PC-3 (cell line): ENCODE data around the gene CRISPLD2.

Experiments
- EZH2 ChIP-seq: fragments of 300-600 bp; sonication (generic); IDR thresholded peaks from one replicate; pipeline ENCODE4 v1.6.1; 2017; ENCODE audit warnings: antibody characterized with exemption, mild to moderate bottlenecking, low read length; ENCODE audit not compliant: unreplicated experiment
- EZH2phosphoT487 ChIP-seq: fragments of 300-600 bp; sonication (generic); IDR thresholded peaks from 2 replicates; pipeline ENCODE4 v1.6.1; 2018; ENCODE audit warnings: mild to moderate bottlenecking, antibody characterized with exemption, low read length, borderline replicate concordance
- TF ChIP-seq, protein P1 (sequence below): fragments of 300-600 bp; sonication (generic); conservative IDR thresholded peaks from 2 replicates; pipeline ENCODE4 v1.5.1; 2017; ENCODE audit warnings: antibody characterized with exemption, low read depth, mild to moderate bottlenecking, low read length

DNA sequence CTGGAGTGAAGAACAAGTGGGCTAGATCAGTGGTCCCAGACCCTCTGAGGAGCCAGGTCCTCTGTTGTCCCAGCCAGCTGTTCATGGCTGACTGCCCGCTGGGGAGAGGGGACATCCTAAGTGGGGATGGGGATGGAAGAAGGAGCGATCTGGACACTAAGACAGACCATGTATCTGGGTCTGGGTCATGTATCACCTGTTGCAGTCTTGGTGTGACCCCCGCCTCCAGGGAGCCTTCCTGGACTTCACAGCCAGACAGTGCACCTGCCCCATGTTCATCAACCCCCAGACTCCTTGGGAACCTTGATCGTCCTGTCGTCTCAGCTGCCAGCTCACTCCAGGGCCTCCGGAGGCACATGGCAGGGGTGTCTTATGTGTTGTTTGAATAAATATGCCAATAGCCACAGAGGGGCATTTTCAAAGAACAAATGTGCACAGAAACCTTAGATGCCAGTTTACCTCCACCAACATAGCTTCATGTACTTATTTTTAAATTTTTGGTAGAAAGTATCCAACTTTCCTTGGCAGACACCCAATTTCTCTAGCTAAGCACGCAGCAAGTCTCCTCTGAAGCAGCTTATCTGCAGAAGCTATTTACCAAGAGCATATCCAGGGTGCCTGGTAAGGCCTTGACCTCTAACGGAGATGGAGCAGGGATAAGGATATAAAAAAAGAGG, 43.2 kb downstream of the CRISPLD2 start:
- TF ChIP-seq, protein P1, sequence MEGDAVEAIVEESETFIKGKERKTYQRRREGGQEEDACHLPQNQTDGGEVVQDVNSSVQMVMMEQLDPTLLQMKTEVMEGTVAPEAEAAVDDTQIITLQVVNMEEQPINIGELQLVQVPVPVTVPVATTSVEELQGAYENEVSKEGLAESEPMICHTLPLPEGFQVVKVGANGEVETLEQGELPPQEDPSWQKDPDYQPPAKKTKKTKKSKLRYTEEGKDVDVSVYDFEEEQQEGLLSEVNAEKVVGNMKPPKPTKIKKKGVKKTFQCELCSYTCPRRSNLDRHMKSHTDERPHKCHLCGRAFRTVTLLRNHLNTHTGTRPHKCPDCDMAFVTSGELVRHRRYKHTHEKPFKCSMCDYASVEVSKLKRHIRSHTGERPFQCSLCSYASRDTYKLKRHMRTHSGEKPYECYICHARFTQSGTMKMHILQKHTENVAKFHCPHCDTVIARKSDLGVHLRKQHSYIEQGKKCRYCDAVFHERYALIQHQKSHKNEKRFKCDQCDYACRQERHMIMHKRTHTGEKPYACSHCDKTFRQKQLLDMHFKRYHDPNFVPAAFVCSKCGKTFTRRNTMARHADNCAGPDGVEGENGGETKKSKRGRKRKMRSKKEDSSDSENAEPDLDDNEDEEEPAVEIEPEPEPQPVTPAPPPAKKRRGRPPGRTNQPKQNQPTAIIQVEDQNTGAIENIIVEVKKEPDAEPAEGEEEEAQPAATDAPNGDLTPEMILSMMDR: no peak
- TF ChIP-seq EZH2: no peak
- TF ChIP-seq EZH2phosphoT487: no peak
